Lower leg skin (tissue), 4 donors: ENCODE data around the gene CSTB. TPM values are rescaled to one million over a fixed set of nuclear protein-coding genes. Genes with fewer than 3 reads are reported as not detected.

Experiments
- DNase-seq, 2 donors: peaks; one replicate each; pipeline ENCODE4 v3.0.0-alpha.2; 2019; ENCODE audit warnings: low spot score in 2 of 2
- H3K4me3 ChIP-seq: fragments of 200-600 bp; sonication (generic); 2 replicates; pipeline ENCODE4 v1.5.1; 2017; ENCODE audit warnings: mild to moderate bottlenecking, low read depth; ENCODE audit not compliant: poor library complexity, severe bottlenecking
- CTCF ChIP-seq, 3 donors: fragments of 450-650 bp; IDR thresholded peaks; one replicate each; pipeline ENCODE4 v1.5.1; 2016; ENCODE audit warnings: antibody characterized with exemption in 3 of 3, mild to moderate bottlenecking in 3 of 3, moderate library complexity in 2 of 3
- POLR2A ChIP-seq, 2 donors: fragments of 450-650 bp; IDR thresholded peaks; one replicate each; pipeline ENCODE4 v1.6.1; 2016 to 2017; ENCODE audit warnings: antibody characterized with exemption in 2 of 2, mild to moderate bottlenecking in 1 of 2, moderate library complexity in 1 of 2
- WGBS, 2 donors: methylation state at CpG; one replicate each; pipeline ENCODE4 v1.1.5; 2018; 5-methylcytosine and 5-hydroxymethylcytosine counted together
- intact Hi-C: fragments of 100-400 bp; cut with DNase I; formaldehyde crosslinking; loops from one replicate; pipeline ENCODE4 v1.15.0; 2023; ENCODE audit warnings: low total_unique reads
- total RNA-seq, 4 donors: library from RNA; depleted of rRNA; stranded (reverse); fragments of >200 nt; gene quantifications; one replicate each; pipeline ENCODE4 v1.1.0, GENCODE V29; 2016

Gene CSTB
- total RNA-seq, 4 donors from 2014 or later: 11.0 to 29.3 (median 21.8) TPM

DNA sequence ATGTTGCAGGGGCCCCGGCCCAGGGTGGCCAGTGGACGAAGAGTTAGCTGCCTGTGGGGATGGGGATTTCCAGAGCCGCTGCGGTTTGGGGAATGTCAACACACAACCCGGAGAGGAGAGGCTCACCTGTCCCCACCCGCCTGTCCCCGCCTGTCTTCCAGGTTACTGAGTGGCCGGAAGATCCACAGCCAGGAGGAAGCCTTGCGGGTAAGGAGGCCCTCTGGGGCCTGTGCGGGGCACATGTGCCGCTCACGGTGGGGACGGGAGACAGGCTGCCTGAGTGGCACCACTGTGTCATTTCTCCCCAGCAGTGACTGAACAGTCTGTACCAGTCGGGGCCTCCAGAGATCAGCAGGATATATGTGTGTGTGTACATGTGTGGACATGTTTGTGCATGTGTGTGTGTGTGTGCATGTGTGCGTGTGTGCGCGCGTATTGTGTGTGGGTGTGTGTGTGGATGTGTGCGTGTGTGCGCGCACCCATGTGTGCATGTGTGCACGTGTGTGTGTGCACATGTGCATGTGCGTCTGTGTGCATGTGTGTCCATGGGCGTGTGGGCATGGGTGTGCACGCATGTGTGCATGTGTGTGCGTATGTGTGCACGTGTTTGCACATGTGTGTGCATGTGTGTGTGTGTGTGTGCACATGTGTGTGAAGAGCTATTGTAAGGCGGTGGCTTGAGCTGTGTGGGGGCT is 25.6 kb downstream of the CSTB start:
- no peak for DNase-seq
- TF ChIP-seq CTCF (IDR thresholded peaks at IDR 0.05): no peak
- TF ChIP-seq POLR2A (IDR thresholded peaks at IDR 0.05): no peak
- intact Hi-C loops: no loop called here
- WGBS, 2 donors: 78 to 80% methylated on average over 25 to 28 of the region's 28 CpGs
- no peak overlapping the region for H3K4me3 ChIP-seq

- intact Hi-C loops: no loop called here
- DNase-seq: no peak
- H3K4me3 ChIP-seq: no peak overlapping the region
- WGBS, 2 donors: 85 to 88% methylated on average over 17 to 18 of the region's 18 CpGs
- no peak for TF ChIP-seq POLR2A (IDR thresholded peaks at IDR 0.05)
These were observed 26.4 kb downstream of the CSTB start for GRCh38 chr21:43749651-43750262.

DNA sequence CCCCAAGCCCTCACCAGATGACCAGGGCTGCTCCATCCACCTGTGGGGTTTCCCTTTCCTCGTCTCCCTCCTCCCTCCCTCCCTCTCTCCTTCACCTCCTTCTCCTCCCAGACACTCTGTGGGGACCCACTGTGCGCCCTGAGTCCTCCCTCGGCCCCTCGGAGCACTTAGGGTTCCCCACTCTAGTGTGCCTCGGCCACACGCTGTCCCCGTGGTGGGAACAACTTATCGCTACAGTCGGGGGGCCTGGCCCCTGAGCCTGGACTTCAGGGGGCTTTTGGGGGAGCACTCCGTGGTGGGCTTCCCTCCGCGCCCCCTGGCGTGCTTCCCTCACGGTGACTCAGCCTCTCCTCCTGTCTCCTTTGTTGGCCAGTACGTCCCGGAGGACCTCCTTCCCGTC is 27.5 kb downstream of the CSTB start:
- no peak for DNase-seq
- H3K4me3 ChIP-seq: no peak overlapping the region
- intact Hi-C loops: no loop called here
- TF ChIP-seq CTCF (IDR thresholded peaks at IDR 0.05) (no peak), POLR2A (IDR thresholded peaks at IDR 0.05) (no peak)
- WGBS, 2 donors: 92 to 95% methylated on average over 17 of the region's 17 CpGs

DNA sequence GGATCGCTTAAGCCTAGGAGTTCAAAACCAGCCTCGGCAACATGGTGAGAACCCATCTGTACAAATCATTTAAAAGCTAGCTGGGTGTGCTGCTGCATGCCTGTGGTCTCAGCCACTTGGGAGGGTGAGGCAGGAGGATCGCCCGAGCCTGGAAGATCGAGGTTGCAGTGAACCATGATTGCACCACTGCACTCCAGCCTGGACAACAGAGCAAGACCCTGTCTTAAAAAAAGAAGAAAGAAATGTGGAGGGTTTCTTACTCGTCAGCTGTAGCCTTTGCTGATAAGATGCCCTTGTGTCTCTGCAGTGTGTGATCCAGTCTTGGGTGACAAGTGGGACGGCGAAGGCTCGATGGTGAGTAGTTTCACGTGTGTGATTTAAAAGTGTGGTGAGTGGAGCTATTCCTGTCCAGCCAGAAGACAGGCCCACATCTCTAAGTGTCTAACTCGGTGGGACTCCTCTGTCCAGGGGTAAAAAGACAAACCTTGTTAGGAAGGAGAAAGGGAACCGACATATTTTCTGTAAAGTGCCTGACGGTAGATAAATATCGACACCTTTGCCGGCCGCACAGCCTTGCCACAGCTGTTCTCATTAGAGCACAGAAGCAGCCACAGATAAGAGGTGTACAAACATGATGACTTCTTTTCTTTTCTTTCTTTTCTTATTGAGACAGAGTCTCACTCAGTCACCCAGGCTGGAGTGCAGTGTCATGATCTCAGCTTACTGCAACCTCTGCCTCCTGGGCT is 30.2 kb downstream of the CSTB start:
- DNase-seq: no peak
- TF ChIP-seq CTCF (IDR thresholded peaks at IDR 0.05) (no peak), POLR2A (IDR thresholded peaks at IDR 0.05) (no peak)
- no peak overlapping the region for H3K4me3 ChIP-seq
- intact Hi-C loops: no loop called here
- WGBS, 2 donors: 91% methylated on average over 16 of the region's 16 CpGs

DNA sequence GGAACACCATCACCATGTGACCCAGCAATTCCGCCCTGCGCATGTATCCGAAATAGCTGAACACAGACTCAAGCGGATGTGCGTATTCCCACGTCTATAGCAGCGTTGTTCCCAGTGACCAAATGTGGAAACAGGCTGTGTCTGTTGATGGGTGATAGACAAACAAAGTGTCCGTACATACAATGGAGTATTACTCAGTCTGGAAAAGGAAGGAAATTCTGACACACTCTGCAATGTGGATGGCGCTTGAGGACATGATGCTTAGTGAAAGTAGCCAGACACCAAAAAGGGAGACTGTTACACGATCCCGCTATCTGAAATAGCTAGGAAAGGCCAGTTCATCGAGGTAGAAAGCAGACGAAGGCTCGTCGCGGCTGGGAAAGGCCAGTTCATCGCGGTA is 31.4 kb downstream of the CSTB start:
- WGBS, 2 donors: 96 to 97% methylated on average over 18 of the region's 18 CpGs
- DNase-seq: no peak
- no peak for TF ChIP-seq CTCF (IDR thresholded peaks at IDR 0.05)
- no peak for TF ChIP-seq POLR2A (IDR thresholded peaks at IDR 0.05)
- intact Hi-C loops: no loop called here
- no peak overlapping the region for H3K4me3 ChIP-seq

GRCh38 chr21:43743947-43744346 is 32.2 kb downstream of the CSTB start:
- WGBS, 2 donors: 86 to 89% methylated on average over 8 of the region's 8 CpGs
- no peak for DNase-seq
- no peak overlapping the region for H3K4me3 ChIP-seq
- no peak for TF ChIP-seq CTCF (IDR thresholded peaks at IDR 0.05)
- no peak for TF ChIP-seq POLR2A (IDR thresholded peaks at IDR 0.05)
- intact Hi-C loops: no loop called here
